DLD1 (cell line): ENCODE results near the gene GRIN2A.

Experiments used
- in situ Hi-C: cut with HindIII; loops from 2 replicates; pipeline ENCODE4 v1.10.0; 2017; ENCODE audit warnings: low sequenced_read_pairs

GRIN2A gene

DNA sequence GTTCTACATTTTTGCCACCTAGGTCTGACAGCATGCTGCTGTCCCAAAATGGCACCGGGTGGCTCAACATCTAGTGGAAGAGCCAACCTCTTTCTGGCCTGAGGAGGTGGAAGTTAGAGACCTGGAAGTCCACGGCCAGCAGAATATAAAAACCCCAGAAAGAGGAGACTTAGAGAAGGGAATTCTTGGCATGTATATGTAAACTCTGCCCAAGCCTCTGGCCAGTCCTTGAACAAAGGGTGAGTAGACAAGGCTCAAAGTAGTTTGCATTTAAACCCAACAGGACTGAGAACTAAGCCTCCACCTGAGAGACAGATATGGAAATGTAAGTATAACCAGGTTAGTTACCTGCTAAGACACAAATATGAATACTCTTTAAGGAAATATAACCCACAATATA lies 210.3 kb downstream of the GRIN2A start:
- in situ Hi-C loops: no loop called here

DNA sequence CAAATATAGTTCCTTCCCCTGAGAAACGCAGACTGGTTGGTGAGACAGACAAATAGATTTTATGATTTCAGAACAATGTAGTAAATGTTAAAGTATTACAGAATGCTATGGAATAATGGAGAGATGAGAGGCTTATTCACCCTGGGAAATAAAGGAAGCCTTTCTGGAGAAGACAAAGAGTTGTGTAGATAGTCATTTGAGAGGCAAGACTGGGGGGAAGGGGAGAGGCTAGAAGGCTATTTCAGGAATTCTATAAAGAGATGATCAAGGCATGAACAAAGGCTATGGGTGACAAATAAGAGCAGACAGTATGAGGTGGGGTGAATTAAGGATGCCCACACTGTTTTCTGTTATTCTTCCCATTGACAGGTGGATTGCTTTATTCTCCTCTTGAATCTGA lies 211.4 kb downstream of the GRIN2A start:
- in situ Hi-C loops: no loop called here

DNA sequence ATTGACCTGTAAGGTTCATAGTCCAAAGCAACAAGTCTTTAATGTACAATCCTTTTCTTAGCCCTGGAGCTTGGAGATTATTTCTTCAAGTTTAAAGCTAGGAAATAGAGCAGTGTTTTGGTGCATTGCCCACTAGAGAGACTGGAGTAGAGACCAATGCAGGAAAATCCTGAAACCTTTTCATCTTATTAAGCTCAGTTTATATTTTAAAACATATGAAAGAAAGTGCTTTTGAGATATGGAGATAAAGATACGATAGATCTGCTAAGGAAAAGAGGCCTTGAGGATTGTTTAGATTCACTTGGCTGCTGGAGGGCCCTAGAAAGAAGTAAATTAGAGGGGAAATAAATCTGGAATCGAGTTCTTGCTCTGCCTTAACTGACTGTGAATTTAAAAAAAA lies 212.0 kb downstream of the GRIN2A start:
- in situ Hi-C loops: no loop called here

DNA sequence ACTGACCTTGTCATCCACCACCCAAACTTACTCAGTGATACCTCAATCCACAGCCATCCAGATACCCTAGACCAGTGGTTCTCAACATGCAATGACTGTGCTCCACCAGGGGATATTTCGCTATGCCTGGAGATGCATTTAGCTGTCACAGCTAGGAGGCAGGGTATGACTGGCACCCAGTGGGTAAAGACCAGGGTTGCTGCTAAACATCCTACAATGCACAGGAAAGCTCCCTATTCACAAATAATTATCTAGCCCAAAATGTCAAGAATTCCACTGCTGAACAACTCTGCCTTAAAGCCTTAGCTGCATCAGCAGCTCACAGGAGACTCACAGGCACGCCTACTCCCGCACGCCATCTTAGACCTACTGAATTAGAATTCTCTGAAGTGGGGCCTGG lies 212.6 kb downstream of the GRIN2A start:
- in situ Hi-C loops: no loop called here

DNA sequence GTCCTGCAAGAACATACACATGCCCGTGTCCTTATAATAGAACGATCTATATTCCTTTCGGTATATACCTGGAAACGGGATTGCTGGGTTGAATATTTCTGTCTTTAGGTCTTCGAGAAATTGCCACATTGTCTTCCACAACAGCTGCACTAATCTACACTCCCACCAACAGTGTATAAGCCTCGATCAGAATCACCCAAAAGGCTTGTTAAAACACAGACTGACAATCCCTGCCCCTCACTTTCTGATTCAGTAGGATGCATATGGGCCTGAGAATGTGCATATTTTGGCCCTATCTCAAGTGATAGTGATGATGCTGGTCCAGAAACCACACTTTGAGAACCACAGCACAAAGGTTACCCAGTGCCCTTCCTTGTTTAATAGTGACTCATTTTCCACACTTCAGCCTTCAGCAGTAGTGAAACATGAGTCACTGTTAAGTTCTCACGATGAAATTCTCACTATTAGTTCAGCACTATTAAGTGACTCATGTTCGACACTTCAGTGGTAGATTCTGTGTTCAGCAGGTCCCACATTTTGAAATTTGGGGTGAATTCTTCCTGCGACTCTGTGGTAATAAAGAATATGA lies 215.6 kb downstream of the GRIN2A start:
- in situ Hi-C loops: no loop called here

DNA sequence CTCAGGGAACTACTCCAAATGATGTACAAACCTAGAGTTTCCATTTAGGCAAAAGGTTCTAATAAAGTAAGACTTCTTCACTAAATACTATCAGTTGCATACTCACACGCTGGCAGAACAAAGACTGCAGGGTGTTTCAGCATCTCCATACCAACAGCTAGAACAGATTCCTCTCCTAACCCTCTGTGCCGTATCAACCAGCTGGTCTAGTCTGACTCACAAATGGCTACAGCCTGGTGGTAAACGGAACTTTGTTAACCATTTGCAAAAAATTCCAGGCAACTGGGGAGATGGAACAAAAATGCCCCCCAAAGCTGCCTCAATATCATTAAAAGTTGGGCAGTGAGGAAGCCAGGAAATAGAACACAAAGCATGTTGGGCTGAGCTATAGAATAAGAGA lies 217.1 kb downstream of the GRIN2A start:
- in situ Hi-C loops: no loop called here

DNA sequence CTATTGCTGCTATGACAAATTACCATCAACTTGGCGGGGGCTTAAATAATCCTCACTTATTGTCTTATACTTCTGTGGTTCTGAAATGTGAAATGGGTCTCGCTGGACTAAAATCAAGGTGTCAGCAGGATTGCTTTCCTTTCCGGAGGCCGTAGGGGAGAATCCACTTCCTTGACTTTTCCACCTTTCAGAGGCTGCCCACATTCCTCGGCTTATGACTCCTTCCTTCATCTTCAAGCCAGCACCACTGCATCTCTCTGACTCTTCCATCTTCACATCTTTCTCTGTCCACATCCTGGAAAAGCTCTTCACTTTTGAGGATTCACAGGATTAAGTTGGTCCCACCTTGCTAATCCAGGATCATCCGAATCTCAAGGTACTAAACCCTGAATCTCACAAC lies 217.8 kb downstream of the GRIN2A start:
- in situ Hi-C loops: no loop called here

DNA sequence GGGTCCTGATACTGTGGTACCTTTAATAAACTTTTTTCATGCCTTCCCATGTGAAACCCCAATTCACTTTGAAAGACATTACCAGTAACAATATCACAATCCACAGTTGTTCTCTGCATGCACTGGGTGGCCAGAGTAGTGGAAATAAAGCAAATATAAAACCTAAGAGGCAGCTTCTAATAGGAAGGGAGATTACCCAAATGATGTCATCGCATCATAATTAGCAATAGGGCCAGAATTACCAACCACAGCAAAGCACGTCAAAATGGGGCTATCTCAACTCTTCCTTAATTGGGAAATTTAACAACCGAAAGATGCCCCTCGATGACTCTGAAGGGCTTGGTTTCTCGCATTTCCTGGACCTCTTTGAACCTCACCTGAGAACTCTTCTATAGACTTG lies 224.8 kb downstream of the GRIN2A start:
- in situ Hi-C loops: no loop called here

DNA sequence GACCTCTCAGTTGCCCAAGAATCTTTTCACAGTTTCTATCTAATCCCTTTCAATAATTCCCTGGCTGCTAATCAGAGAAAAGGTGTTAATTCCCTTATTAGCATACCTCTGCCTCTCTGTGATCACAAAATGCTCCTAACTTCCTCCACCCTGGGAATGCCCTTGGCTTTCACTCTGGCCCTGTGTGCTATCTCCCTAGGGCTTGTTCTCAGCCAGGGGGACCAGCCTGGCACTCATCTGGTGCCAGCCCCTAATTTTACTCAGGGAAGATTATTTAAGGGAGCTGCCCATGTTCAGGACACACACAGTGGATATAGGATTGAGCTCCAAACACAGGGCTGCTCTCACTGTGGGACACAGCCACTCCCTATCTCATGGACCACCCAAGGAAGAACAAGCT lies 225.2 kb downstream of the GRIN2A start:
- in situ Hi-C loops: no loop called here

DNA sequence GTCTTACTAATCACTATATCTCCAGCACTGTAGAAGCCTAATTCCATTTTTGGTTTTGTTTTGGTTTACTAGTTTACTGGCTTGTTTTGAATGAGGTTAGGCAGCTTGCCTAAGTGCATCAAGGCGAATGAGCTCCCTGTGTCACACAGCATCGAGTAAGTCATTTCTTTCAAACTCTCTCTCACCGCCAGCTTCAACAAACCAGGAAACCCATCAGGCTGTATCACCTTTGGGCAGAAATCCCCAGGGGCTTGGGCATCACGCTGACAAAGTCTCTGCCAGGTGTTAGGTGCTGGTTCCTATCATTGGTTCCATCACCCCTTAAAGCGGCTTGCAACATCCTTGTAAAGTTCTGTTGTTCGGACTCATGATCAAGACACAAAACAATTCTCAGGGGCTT lies 226.6 kb downstream of the GRIN2A start:
- in situ Hi-C loops: no loop called here

DNA sequence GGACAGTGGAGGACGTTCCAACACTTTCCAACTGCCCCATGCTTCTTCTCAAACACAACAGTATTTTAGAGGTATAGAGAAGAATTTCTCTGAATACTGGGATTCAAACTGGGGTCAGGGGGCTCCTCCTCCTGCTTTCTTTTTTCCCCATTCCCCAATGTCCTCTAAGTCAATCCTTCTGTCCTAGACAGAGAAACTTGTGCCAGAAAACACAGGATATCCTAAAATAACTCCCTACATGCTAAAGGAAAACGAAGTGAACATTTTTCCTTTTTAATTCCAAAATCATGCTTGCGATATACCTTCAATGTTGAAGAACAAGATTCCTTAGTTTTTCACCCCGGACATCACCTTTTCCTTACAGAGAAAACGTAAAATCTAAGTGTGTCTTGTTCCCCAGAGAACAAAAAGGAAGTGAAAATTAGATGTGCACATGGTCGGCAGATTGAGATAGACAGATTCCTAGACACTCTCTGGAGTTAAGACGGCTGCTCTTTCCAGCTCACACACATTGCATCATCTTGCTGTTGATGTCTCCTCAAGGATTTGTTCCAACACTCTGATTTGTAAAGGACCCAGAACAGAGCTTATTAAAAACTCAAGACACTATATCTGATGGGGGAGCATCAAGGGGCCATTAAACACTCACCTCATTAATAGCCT lies 228.2 kb downstream of the GRIN2A start:
- in situ Hi-C loops: no loop called here

DNA sequence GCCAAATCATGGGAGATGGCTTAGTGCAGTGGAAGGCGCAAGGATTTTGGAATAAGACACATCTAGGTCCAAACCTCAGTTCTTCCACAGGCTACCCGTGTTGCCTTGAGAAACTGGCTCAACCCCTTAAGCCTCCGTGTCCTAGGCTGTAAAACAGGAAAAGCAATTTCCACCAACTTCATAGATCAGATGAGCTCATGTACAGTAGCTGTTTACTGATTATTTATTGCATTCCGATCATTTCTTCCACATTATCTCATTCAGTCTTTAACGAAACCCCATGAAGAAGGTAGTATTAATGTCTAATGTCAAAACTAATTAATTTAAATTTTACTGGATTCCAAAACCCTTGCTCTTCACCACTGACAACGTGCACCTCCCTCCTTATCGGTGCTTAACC lies 231.6 kb downstream of the GRIN2A start:
- in situ Hi-C loops: no loop called here

DNA sequence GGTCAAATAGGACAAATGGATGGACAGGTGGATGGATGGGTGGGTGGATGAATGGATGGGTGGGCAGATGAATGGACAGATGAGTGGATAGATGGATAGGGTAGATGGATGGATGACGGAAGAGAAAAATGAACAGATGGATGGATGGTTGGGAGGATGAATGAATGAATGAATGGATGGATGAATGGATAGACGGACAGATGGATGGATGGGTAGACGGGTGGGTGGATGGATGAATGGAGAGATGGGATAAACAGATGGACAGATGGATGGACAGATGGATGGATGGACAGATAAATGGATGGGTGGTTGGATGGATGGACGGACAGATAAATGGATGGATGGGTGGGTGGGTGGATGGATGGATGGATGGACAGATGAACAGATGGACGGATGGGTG lies 232.8 kb downstream of the GRIN2A start:
- in situ Hi-C loops: no loop called here

DNA sequence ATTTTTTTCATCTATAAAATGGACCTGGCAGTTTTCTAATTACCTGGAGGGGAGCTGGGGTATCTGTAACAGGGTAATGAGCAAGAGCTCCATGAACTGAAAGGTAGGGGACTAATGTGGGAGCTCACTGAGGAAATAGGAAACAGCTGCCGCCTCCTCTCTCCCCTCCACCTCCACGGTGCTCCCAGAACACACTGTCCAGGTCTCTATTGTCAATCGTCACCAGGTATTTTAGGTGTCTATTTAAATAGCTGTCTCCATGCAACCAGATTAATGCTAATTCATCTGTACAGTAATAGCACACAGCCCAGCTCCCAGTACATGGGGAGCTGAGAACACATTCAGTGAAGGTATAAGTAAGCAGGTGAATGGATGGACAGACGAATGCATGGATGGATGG lies 233.3 kb downstream of the GRIN2A start:
- in situ Hi-C loops: no loop called here

DNA sequence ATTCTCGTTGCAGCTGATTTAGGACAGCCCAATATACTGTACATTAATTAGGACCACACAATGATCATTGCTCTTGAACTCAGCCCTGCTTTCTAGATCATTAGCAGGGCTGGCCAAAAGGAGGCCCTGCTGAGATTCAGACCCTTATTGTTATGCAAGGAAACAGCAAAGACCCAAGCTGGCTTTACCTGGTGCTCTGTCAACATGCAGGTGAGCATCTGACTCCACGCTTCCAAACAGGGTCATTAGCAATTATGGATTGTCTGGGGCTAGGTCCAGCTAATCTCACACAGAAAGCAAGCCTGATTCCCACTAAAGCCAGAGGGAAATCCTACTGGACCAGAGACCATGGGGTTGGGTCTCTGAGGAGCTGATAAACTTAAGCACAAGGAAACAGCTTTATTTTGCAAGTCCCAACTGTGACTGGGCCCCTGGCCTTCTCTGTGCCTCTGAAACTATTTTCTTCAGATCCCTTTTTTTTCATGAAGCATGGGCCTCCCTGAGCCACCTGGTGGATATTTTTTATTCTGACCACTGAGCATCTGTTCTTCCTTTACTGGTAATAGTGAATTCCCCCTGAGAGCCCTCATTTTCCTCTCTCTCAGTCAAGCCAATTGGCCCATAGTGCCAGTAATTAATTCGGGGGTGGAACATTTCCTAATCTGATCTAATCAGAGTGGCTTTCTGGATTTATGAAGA lies 236.1 kb downstream of the GRIN2A start:
- in situ Hi-C loops: no loop called here

DNA sequence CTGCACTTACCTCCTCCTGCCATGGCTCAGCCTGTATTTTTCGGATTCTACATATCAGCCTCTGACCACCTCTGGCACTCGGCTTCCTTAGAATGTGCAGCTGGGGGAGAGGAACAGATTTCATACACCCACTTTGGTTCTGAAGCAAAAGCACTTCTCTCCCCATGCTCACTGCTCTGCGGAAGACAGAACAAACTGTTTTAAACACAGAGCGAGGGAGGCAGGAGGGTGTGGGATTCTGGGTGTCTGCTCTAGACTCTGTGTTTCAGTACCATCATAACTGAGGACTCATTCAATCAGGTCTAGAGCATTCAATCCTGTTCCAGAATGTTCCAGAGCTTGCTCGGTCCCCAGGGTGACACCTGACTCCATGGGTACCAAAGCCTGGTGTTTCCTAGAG lies 239.1 kb downstream of the GRIN2A start:
- in situ Hi-C loops: no loop called here

DNA sequence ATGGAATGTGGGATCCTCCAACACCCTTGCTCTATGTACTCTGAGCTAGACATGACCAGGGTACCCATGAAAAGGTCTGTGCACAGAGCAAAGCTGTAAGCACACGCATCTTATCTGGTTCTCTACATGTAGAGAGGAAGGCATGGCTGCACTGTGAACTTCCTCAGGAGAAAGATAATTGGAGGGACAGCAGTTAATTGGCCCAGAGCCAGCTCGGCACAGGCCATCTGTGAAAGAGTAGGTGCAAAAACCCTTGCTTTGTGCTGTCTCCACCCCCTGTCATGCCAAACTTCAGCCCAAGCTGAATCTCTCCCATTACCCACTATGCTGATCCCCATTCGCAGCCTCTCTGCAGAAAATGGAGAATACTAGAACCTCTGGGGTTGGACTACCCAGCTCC lies 241.0 kb downstream of the GRIN2A start:
- in situ Hi-C loops: no loop called here

DNA sequence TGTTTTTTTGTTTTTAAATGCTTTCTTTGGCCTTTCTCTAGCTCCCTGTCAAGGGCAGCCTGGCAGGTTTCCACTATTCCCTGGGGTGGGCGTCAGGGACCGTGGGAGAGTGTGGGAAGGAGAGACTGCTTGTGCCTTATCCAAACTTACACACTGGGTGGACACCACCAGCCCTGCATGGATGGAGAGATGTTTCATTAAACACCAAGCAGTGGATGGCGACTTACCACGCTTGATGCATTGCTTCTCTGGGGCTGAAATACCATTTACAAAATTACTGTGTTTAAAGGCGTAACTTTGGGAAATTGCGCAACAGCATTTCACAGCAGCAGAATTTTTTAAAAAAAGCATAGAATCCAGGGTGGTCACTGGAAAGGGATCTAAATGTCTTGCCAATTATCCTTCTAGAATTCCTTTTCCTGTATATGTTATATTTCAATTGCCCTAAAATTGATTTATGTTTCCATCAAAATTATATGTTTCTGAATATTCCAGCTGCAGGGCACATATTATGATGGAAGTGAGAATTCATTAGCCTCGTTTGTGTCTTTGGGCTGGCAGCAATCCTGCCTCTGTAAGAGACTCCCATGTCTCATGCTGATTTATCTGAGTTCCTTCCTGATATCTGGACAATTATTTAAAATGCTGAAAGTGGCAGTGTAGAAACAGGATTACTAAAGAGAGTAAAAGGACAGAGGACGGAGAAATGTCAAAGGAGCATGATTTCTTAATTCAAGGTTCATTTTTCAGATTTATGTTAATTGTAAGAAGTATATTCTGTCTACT lies 247.3 kb downstream of the GRIN2A start:
- in situ Hi-C loops: no loop called here

DNA sequence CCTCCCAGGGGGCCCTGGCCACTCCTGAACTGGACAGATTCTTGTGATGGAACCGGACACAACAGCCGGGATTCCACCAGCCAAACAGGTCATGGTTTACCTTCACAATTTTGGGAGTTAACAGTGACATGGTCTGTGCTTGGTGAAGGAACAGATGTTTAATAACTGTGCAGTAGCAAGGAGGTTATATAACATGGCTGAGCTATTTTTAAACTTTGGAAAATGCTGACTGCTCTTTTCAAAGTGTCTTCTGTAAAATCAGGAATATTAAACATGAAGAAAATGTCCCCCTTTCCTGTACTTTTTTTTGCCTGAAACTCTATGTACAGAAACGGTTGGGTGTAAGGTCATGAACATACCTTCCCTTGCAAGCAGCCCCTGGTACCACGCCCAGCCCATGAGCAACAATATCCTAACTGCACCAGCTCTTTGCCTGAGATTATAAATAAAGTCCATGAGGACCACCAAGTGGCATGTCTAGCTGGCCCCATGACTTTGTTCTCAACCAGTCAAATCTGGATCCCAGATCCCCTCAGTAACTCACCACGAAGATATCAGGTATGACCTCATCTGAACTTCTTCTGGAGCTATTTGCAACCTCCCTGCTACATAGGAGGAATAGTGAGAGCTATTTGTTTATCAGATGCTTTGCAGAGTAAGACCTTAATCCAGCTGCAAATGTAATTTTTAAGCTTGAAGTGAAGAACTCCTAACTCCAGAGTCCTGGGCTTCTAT lies 249.1 kb downstream of the GRIN2A start:
- in situ Hi-C loops: no loop called here

DNA sequence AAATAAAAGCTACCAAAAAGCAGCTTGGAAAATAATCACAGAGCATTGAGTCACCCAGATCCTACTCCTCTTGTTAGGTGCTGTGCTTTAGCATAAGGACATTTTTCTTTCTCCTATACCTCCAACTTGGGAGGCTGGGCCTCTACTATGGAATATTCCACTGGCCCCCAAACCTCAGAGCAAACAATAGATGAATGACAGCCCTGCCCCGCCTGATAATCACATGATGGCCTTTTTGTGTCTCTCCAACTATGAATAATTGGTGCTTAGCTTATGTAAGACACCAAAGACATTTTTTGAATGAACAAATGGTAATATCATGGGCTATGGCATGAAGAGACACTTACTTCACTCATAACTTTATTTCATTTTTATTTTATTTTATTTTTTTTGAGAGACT lies 250.2 kb downstream of the GRIN2A start:
- in situ Hi-C loops: no loop called here

DNA sequence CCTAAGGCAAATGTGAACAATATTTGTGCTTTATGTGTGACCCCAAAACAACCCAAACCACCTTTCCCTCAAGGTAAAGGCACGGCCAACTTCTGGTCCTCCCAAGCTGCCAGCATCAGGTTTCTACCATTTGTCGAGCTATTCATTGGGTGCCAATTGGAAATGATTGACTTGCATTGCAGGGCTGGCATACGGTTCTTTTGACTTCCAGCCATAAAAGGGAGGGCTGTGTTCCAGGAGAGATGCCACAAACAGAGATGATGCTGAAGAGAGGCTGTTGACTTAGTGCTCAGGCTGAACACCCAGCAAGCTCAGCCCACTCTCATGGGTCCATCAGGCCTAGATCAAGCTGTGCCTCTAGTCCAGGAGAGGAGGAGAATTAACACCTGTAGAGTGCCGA lies 252.4 kb downstream of the GRIN2A start:
- in situ Hi-C loops: no loop called here
